Measurements from ENCODE around the gene CRHR1.

- TF ChIP-seq, protein P1, sequence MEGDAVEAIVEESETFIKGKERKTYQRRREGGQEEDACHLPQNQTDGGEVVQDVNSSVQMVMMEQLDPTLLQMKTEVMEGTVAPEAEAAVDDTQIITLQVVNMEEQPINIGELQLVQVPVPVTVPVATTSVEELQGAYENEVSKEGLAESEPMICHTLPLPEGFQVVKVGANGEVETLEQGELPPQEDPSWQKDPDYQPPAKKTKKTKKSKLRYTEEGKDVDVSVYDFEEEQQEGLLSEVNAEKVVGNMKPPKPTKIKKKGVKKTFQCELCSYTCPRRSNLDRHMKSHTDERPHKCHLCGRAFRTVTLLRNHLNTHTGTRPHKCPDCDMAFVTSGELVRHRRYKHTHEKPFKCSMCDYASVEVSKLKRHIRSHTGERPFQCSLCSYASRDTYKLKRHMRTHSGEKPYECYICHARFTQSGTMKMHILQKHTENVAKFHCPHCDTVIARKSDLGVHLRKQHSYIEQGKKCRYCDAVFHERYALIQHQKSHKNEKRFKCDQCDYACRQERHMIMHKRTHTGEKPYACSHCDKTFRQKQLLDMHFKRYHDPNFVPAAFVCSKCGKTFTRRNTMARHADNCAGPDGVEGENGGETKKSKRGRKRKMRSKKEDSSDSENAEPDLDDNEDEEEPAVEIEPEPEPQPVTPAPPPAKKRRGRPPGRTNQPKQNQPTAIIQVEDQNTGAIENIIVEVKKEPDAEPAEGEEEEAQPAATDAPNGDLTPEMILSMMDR (conservative IDR thresholded peaks at IDR 0.05 in 1 of 2, IDR thresholded peaks at IDR 0.05 in 1 of 2; ENCODE audit: extremely low read depth in 1 of 2, insufficient read depth in 1 of 2, low read depth in 1 of 2, low read length in 2 of 2), result no peak
- no peak for TF ChIP-seq EZH2 (IDR thresholded peaks at IDR 0.05; ENCODE audit: borderline replicate concordance, low read length)
Observed at GRCh38 chr17:45814622-45815606, 30.8 kb downstream of the CRHR1 start.

All from mammary epithelial cell (primary cell).